HepG2 (cell line): ENCODE measurements around the gene S100A8. TPM values are rescaled to one million over a fixed set of nuclear protein-coding genes. Genes with fewer than 3 reads are reported as not detected.

Experiments used
- ATAC-seq: fragments of 200-7000 bp; cut with Tn5 transposase; 3 replicates; pipeline ENCODE4 v1.9.1; 2020; ENCODE audit warnings: mild to moderate bottlenecking, moderate library complexity
- BruUV-seq: library from RNA; stranded (reverse); fragments of 400-500 nt; replicated peaks from 2 replicates; lab custom pipeline; 2021; lab: Mats Ljungman, UMichigan
- CTCF ChIA-PET: fragments of 300-600 bp; formaldehyde crosslinking; extraction: SDS; loops from one replicate; lab custom pipeline; 2021; ENCODE audit warnings: low total read pairs, inconsistent platforms, low intra/inter-chr PET ratio; lab: Yijun Ruan, JAX
- POLR2A ChIA-PET: fragments of 350-600 bp; sonication (Branson Sonifier 250); formaldehyde crosslinking; loops from one replicate; lab custom pipeline; 2020; ENCODE audit warnings: antibody characterized with exemption, inconsistent platforms; lab: Yijun Ruan, JAX
- DNase-seq: peaks from one replicate; pipeline ENCODE4 v3.0.0-alpha.2; 2015; ENCODE audit warnings: low spot score
- FAIRE-seq: peaks from 3 replicates; lab custom pipeline; 2011; peaks lifted over from hg19 to GRCh38; lab: Jason Lieb, UNC
- H2AFZ ChIP-seq: one replicate; pipeline ENCODE4 v1.6.1; 2011; ENCODE audit warnings: low read length, inconsistent platforms
- H3K27ac ChIP-seq: fragments of 300-600 bp; 3 replicates; pipeline ENCODE4 v1.8.0; 2011; ENCODE audit warnings: mixed run types, mild to moderate bottlenecking, mixed read lengths, low read length, inconsistent platforms; ENCODE audit not compliant: insufficient read depth; ENCODE audit errors: extremely low read length
- H3K27me3 ChIP-seq, 2 experiments: fragments of 200-600 bp in 1 of 2; 2 replicates in 1 of 2; 3 replicates in 1 of 2; pipeline versions ENCODE4 v1.6.0 to v1.8.0; 2011; ENCODE audit warnings: low read length in 2 of 2, mild to moderate bottlenecking in 2 of 2, moderate library complexity in 2 of 2, inconsistent platforms in 1 of 2; ENCODE audit not compliant: insufficient read depth in 2 of 2, control insufficient read depth in 1 of 2
- H3K36me3 ChIP-seq, 2 experiments: fragments of 200-600 bp in 1 of 2; replicated peaks in 1 of 2; 2 replicates in 1 of 2; 3 replicates in 1 of 2; pipeline versions ENCODE4 v1.5.1 to v1.8.0; 2011; ENCODE audit warnings: low read length in 2 of 2, inconsistent platforms in 1 of 2; ENCODE audit not compliant: insufficient read depth in 2 of 2, control insufficient read depth in 1 of 2
- H3K4me1 ChIP-seq: 2 replicates; pipeline ENCODE4 v1.5.1; 2012; ENCODE audit warnings: low read length, inconsistent platforms; ENCODE audit not compliant: insufficient read depth
- H3K4me2 ChIP-seq: 2 replicates; pipeline ENCODE4 v1.6.0; 2011; ENCODE audit warnings: low read depth, low read length, inconsistent platforms
- H3K4me3 ChIP-seq, 3 experiments: fragments of 200-600 bp in 1 of 3; sonication (generic), shearing (Covaris generic) in 1 of 3; replicated peaks in 1 of 3; 2 replicates each; pipeline ENCODE4 v1.5.1; 2011 to 2016; ENCODE audit warnings: low read length in 3 of 3, inconsistent platforms in 2 of 3, low read depth in 2 of 3, mild to moderate bottlenecking in 2 of 3, control low read depth in 1 of 3, mixed read lengths in 1 of 3; ENCODE audit not compliant: insufficient read depth in 1 of 3
- H3K79me2 ChIP-seq: one replicate; pipeline ENCODE4 v1.6.1; 2011; ENCODE audit warnings: low read length, inconsistent platforms; ENCODE audit not compliant: insufficient read depth
- H3K9ac ChIP-seq: 2 replicates; pipeline ENCODE4 v1.6.0; 2011; ENCODE audit warnings: mild to moderate bottlenecking, low read depth, low read length, inconsistent platforms; ENCODE audit not compliant: insufficient read depth
- H3K9me3 ChIP-seq: 2 replicates; pipeline ENCODE4 v1.5.1; 2012; ENCODE audit warnings: mild to moderate bottlenecking, low read length
- H4K20me1 ChIP-seq: 2 replicates; pipeline ENCODE4 v1.6.0; 2011; ENCODE audit warnings: inconsistent platforms, mild to moderate bottlenecking, low read length, moderate library complexity; ENCODE audit not compliant: insufficient read depth
- CCDC6 ChIP-seq: sonication (generic); formaldehyde crosslinking; IDR thresholded peaks from 2 replicates; pipeline ENCODE4 v1.8.1; 2022; ENCODE audit warnings: mild to moderate bottlenecking, missing genetic modification reagents, moderate library complexity
- ELF3 ChIP-seq: IDR thresholded peaks from 2 replicates; pipeline ENCODE4 v1.6.1; 2016; ENCODE audit warnings: missing genetic modification reagents, missing compliant biosample characterization
- KDM5A ChIP-seq: fragments of 200-600 bp; sonication (generic); IDR thresholded peaks from 2 replicates; pipeline ENCODE4 v1.7.0; 2018; ENCODE audit warnings: antibody characterized with exemption, mild to moderate bottlenecking, low read length, borderline replicate concordance
- KLF15 ChIP-seq: sonication (generic); formaldehyde crosslinking; IDR thresholded peaks from 2 replicates; pipeline ENCODE4 v1.8.1; 2023; ENCODE audit warnings: borderline replicate concordance, mild to moderate bottlenecking, inconsistent platforms, missing genetic modification reagents, mixed read lengths
- MYC ChIP-seq: sonication (generic); formaldehyde crosslinking; IDR thresholded peaks from 2 replicates; pipeline ENCODE4 v1.9.0; 2021; ENCODE audit warnings: missing genetic modification reagents, borderline replicate concordance
- RFXANK ChIP-seq: IDR thresholded peaks from 2 replicates; pipeline ENCODE4 v1.6.1; 2016
- TP53 ChIP-seq: sonication (generic); formaldehyde crosslinking; conservative IDR thresholded peaks from 2 replicates; pipeline ENCODE4 v1.4.0; 2020; ENCODE audit warnings: missing genetic modification reagents
- ZFP82 ChIP-seq: sonication (generic); formaldehyde crosslinking; IDR thresholded peaks from 2 replicates; pipeline ENCODE4 v1.5.1; 2020; ENCODE audit warnings: mild to moderate bottlenecking, missing genetic modification reagents, borderline replicate concordance
- ZNF225 ChIP-seq: sonication (generic); formaldehyde crosslinking; IDR thresholded peaks from 2 replicates; pipeline ENCODE4 v1.4.0; 2020; ENCODE audit warnings: mild to moderate bottlenecking, missing genetic modification reagents
- ZNF678 ChIP-seq: sonication (generic); formaldehyde crosslinking; IDR thresholded peaks from 2 replicates; pipeline ENCODE4 v1.4.0; 2020; ENCODE audit warnings: mild to moderate bottlenecking, missing genetic modification reagents
- ZNF724P ChIP-seq: sonication (generic); formaldehyde crosslinking; IDR thresholded peaks from 2 replicates; pipeline ENCODE4 v1.8.0; 2022; ENCODE audit warnings: missing genetic modification reagents, borderline replicate concordance
- ZNF850 ChIP-seq: sonication (generic); formaldehyde crosslinking; conservative IDR thresholded peaks from 2 replicates; pipeline ENCODE4 v1.9.0; 2021; ENCODE audit warnings: mild to moderate bottlenecking, missing genetic modification reagents
- WGBS: methylation state at CpG from one replicate; pipeline ENCODE4 v1.1.6; 2017; ENCODE audit warnings: low lambda C conversion rate; 5-methylcytosine and 5-hydroxymethylcytosine counted together
- in situ Hi-C: cut with HindIII; loops from 2 replicates; pipeline ENCODE4 v1.10.0; 2017; ENCODE audit warnings: low pct_unique_long_range_greater_than_20kb; ENCODE audit not compliant: extremely low pct_ligation_motif_present
- intact Hi-C: fragments of 100-400 bp; cut with micrococcal nuclease; formaldehyde crosslinking; loops from one replicate; pipeline ENCODE4 v1.10.0; 2022; ENCODE audit not compliant: unreplicated experiment
- polyA plus RNA-seq, 8 experiments: library from polyadenylated mRNA; depleted of rRNA in 3 of 8; stranded (reverse) in 7 of 8; unstranded in 1 of 8; fragments of >200 nt; fragmentation: Illumina TruSeq in 4 of 8; extraction: Trizol in 4 of 8; gene quantifications; 2 replicates each; pipeline versions ENCODE4 v1.2.1 to v1.2.3, GENCODE V29; 2011 to 2016; ENCODE audit warnings: low read depth in 4 of 8, missing spikeins in 1 of 8, mixed read lengths in 1 of 8; ENCODE audit not compliant: insufficient read depth in 1 of 8
- total RNA-seq, 5 experiments: library from RNA; depleted of rRNA; stranded (reverse); fragments of >200 nt; fragmentation: Illumina TruSeq; extraction: Trizol; gene quantifications; 2 replicates each; pipeline ENCODE4 v1.2.3, GENCODE V29; 2016; ENCODE audit warnings: low read depth in 1 of 5

Gene S100A8
- total and polyA plus RNA-seq, 2 of the 13 experiments (the other 11 are each of a cell fraction or from before 2014, with no cell fraction given) = not detected

DNA sequence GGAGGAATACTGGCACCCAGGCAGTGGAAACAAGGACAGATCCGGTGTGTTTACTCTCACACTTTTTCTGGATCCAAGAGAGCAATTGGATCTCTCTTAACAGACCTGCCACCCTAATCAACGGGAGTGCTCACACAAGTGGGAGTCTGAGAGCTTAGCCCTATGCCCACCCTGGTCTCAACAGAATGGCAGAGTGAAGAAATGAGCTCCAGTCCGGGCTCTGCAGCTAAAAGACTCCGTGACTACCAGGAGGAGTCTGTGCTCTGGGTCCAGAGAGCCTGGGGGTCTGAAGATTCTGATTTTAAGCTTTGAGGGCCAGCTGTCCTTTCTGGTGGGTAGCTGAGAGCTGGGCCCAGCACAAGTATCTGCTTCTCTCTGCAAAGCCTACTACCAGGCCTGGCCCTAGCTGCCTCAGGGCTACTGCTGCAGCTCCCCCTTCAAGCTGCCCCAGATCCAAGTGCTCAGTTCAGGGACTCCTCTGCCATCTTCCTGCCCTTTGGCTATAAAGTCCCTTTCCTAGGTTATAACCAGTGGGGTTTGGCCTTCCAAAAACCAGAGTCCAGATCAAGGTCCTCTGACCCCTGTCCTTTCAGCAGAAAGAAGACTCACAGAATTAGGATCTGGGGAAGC is 29.3 kb downstream of the S100A8 start:
- in situ Hi-C loops = no loop called here
- intact Hi-C loops = no loop called here
- Histone ChIP-seq H4K20me1 (no peaks in the 10 kb centered on the region), H3K27me3 (peaks cover 1 to 5% of the 10 kb centered on the region in 2 experiments; a peak in 1 of 5 replicates), H3K4me2 (no peak overlapping the region), H3K9me3 (no peaks in the 10 kb centered on the region), H3K4me3 (no peak overlapping the region), H2AFZ (no peak overlapping the region), H3K9ac (no peak overlapping the region), H3K4me1 (0 out of 2 replicates have a peak, but pooled peaks cover 5% of the 10 kb centered on the region), H3K27ac (no peak overlapping the region), H3K36me3 (no peaks in the 10 kb centered on the region), H3K79me2 (no peaks in the 10 kb centered on the region)
- no peak for FAIRE-seq
- no peak for TF ChIP-seq MYC (CRISPR knock-in tag)
- no peak for TF ChIP-seq ZNF724P (CRISPR knock-in tag)
- no peak for TF ChIP-seq ZNF850 (CRISPR knock-in tag)
- TF ChIP-seq KDM5A = no peak
- TF ChIP-seq RFXANK (CRISPR knock-in tag) = no peak
- no peak for TF ChIP-seq CCDC6 (CRISPR knock-in tag)
- no peak for TF ChIP-seq ELF3 (CRISPR knock-in tag)
- no peak for TF ChIP-seq ZNF678 (CRISPR knock-in tag)
- TF ChIP-seq ZNF225 = no peak
- TF ChIP-seq TP53 (CRISPR knock-in tag) = no peak
- no peak for TF ChIP-seq ZFP82
- TF ChIP-seq KLF15 (CRISPR knock-in tag) = no peak
- POLR2A ChIA-PET = no interaction called here
- CTCF ChIA-PET = no interaction called here
- BruUV-seq = no TSS peak
- no peak for DNase-seq
- ATAC-seq = no peak
- WGBS = 0% methylated on average over 4 of the region's 4 CpGs
